Esophagus muscularis mucosa (tissue), 4 donors: ENCODE results near the gene DTNBP1. TPM values are rescaled to one million over a fixed set of nuclear protein-coding genes. Genes with fewer than 3 reads are reported as not detected.

Experiments used
- DNase-seq: peaks from one replicate; pipeline ENCODE4 v3.0.0-alpha.2; 2017; ENCODE audit errors: extremely low spot score
- H3K27ac ChIP-seq, 4 donors: fragments of 200-600 bp; sonication (generic); replicated peaks in 1 of 4; 1 replicate in 3 of 4; 2 replicates in 1 of 4; pipeline ENCODE4 v1.5.1; 2016 to 2019; ENCODE audit warnings: mild to moderate bottlenecking in 1 of 4
- H3K27me3 ChIP-seq, 4 donors: fragments of 200-600 bp; sonication (generic); one replicate each; pipeline versions ENCODE4 v1.5.1 to v1.6.0; 2016 to 2019
- H3K36me3 ChIP-seq, 4 donors: fragments of 200-600 bp; sonication (generic); one replicate each; pipeline ENCODE4 v1.5.1; 2016 to 2019
- H3K4me1 ChIP-seq, 4 donors: fragments of 200-600 bp; sonication (generic); one replicate each; pipeline ENCODE4 v1.5.1; 2016 to 2019
- H3K4me3 ChIP-seq, 4 donors: fragments of 200-600 bp; sonication (generic); 1 replicate in 2 of 4; 2 replicates in 2 of 4; pipeline ENCODE4 v1.5.1; 2016 to 2019; ENCODE audit warnings: mild to moderate bottlenecking in 4 of 4, moderate library complexity in 1 of 4
- H3K9me3 ChIP-seq, 4 donors: fragments of 200-600 bp; sonication (generic); 1 replicate in 3 of 4; 2 replicates in 1 of 4; pipeline ENCODE4 v1.5.1; 2016 to 2019
- CTCF ChIP-seq, 3 experiments: fragments of 200-600 bp in 2 of 3; fragments of 450-650 bp in 1 of 3; sonication (generic) in 2 of 3; IDR thresholded peaks; one replicate each; pipeline ENCODE4 v1.5.1; 2017 to 2019; ENCODE audit warnings: antibody characterized with exemption in 3 of 3, mild to moderate bottlenecking in 2 of 3, moderate library complexity in 1 of 3
- EP300 ChIP-seq: sonication (generic); formaldehyde crosslinking; IDR thresholded peaks from one replicate; pipeline ENCODE4 v1.6.1; 2017; ENCODE audit warnings: antibody characterized with exemption
- POLR2A ChIP-seq: fragments of 450-650 bp; IDR thresholded peaks from one replicate; pipeline ENCODE4 v1.6.1; 2017; ENCODE audit warnings: antibody characterized with exemption, moderate library complexity, mild to moderate bottlenecking, low read depth
- POLR2AphosphoS5 ChIP-seq, 2 donors: sonication (generic); formaldehyde crosslinking; IDR thresholded peaks; one replicate each; pipeline ENCODE4 v1.6.1; 2017; ENCODE audit warnings: antibody characterized with exemption in 2 of 2
- WGBS: methylation state at CpG from one replicate; pipeline ENCODE4 v1.1.5; 2018; 5-methylcytosine and 5-hydroxymethylcytosine counted together
- intact Hi-C: fragments of 100-400 bp; cut with DNase I; formaldehyde crosslinking; loops from one replicate; pipeline ENCODE4 v1.15.1; 2023
- total RNA-seq, 4 donors: library from RNA; depleted of rRNA; stranded (reverse); fragments of >200 nt; gene quantifications; one replicate each; pipeline versions ENCODE4 v1.1.0 to v1.2.1, GENCODE V29; 2016

The DTNBP1 gene
- total RNA-seq, 4 donors from 2014 or later = 18.3 to 26.8 (median 25.4) TPM

GRCh38 chr6:15530411-15530810, 132.4 kb downstream of the DTNBP1 start:
- Histone ChIP-seq H3K9me3 (no peaks in the 10 kb centered on the region), H3K27me3 (no peaks in the 10 kb centered on the region), H3K36me3 (peaks cover 0 to 58% (median 26%) of the 10 kb centered on the region in 4 donors), H3K27ac (no peak overlapping the region), H3K4me1 (peaks cover 0 to 3% (median under 1%) of the 10 kb centered on the region in 4 donors), H3K4me3 (no peak overlapping the region)
- DNase-seq = no peak
- TF ChIP-seq EP300 = no peak
- TF ChIP-seq POLR2AphosphoS5 (IDR thresholded peaks at IDR 0.05) = no peak
- TF ChIP-seq POLR2A = no peak
- TF ChIP-seq CTCF (IDR thresholded peaks at IDR 0.05) = no peak
- WGBS = 91% methylated on average over 10 of the region's 10 CpGs
- intact Hi-C loops = no loop called here

- Histone ChIP-seq H3K27me3 (no peaks in the 10 kb centered on the region), H3K27ac (no peak overlapping the region), H3K4me1 (no peaks in the 10 kb centered on the region), H3K36me3 (peaks cover 2 to 70% (median 33%) of the 10 kb centered on the region in 4 donors), H3K4me3 (no peak overlapping the region), H3K9me3 (no peaks in the 10 kb centered on the region)
- intact Hi-C loops = no loop called here
- no peak for TF ChIP-seq CTCF (IDR thresholded peaks at IDR 0.05)
- no peak for TF ChIP-seq POLR2A
- no peak for TF ChIP-seq POLR2AphosphoS5 (IDR thresholded peaks at IDR 0.05)
- TF ChIP-seq EP300 = no peak
- DNase-seq = no peak
- 96% methylated on average over 9 of the region's 9 CpGs for whole genome bisulfite sequencing
Measured at GRCh38 chr6:15528870-15529269, 134.0 kb downstream of the DTNBP1 start.

GRCh38 chr6:15527838-15528617, 134.8 kb downstream of the DTNBP1 start:
- TF ChIP-seq EP300 = no peak
- Histone ChIP-seq H3K4me1 (no peaks in the 10 kb centered on the region), H3K9me3 (no peaks in the 10 kb centered on the region), H3K4me3 (no peak overlapping the region), H3K27me3 (no peaks in the 10 kb centered on the region), H3K36me3 (peaks cover 5 to 74% (median 38%) of the 10 kb centered on the region in 4 donors), H3K27ac (no peak overlapping the region)
- WGBS = 87% methylated on average over 11 of the region's 12 CpGs
- DNase-seq = no peak
- intact Hi-C loops = no loop called here

GRCh38 chr6:15526212-15526701, 136.6 kb downstream of the DTNBP1 start:
- WGBS = 96% methylated on average over 13 of the region's 13 CpGs
- no peak overlapping the region for H3K27ac ChIP-seq
- H3K36me3 ChIP-seq = peaks cover 5 to 74% (median 45%) of the 10 kb centered on the region in 4 donors
- no peak overlapping the region for H3K4me3 ChIP-seq
- TF ChIP-seq POLR2AphosphoS5 (IDR thresholded peaks at IDR 0.05) = no peak
- no peak for TF ChIP-seq POLR2A
- no peak for TF ChIP-seq EP300
- no peak for TF ChIP-seq CTCF (IDR thresholded peaks at IDR 0.05)
- no peaks in the 10 kb centered on the region for H3K27me3 ChIP-seq
- peaks cover 0 to 15% (median 11%) of the 10 kb centered on the region in 4 donors for H3K4me1 ChIP-seq
- no peaks in the 10 kb centered on the region for H3K9me3 ChIP-seq
- no peak for DNase-seq
- intact Hi-C loops = no loop called here

GRCh38 chr6:15524861-15525401, 137.9 kb downstream of the DTNBP1 start:
- WGBS = 97% methylated on average over 7 of the region's 14 CpGs
- H3K36me3 ChIP-seq = peaks cover 5 to 73% (median 49%) of the 10 kb centered on the region in 4 donors

More at GRCh38 chr6:15524861-15525401, 137.9 kb downstream of the DTNBP1 start:
- DNase-seq = no peak
- intact Hi-C loops = no loop called here
- no peaks in the 10 kb centered on the region for H3K27me3 ChIP-seq
- peaks cover 0 to 18% (median 13%) of the 10 kb centered on the region in 4 donors for H3K4me1 ChIP-seq
- TF ChIP-seq EP300 (no peak), POLR2A (no peak), POLR2AphosphoS5 (IDR thresholded peaks at IDR 0.05) (no peak), CTCF (IDR thresholded peaks at IDR 0.05) (no peak)
- H3K9me3 ChIP-seq = no peaks in the 10 kb centered on the region
- H3K4me3 ChIP-seq = no peak overlapping the region
- H3K27ac ChIP-seq = no peak overlapping the region
